T-helper 2 cell treated with Interferon-gamma antibody and Interleukin-4, amounts not matched to agents 100 ng/mL and 5 ng/mL, for 36 hours (primary cell): ENCODE data around the gene ROR1. TPM values are rescaled to one million over a fixed set of nuclear protein-coding genes. Genes with fewer than 3 reads are reported as not detected.

Source experiments
- intact Hi-C: fragments of 100-400 bp; cut with micrococcal nuclease; formaldehyde crosslinking; loops from one replicate; pipeline ENCODE4 v1.15.1; 2023
- total RNA-seq: library from RNA; stranded (reverse); gene quantifications from 2 replicates; pipeline ENCODE4 v1.2.3, GENCODE V29; 2022

ROR1 gene
- total RNA-seq, 1 donor from 2014 or later = not detected

DNA sequence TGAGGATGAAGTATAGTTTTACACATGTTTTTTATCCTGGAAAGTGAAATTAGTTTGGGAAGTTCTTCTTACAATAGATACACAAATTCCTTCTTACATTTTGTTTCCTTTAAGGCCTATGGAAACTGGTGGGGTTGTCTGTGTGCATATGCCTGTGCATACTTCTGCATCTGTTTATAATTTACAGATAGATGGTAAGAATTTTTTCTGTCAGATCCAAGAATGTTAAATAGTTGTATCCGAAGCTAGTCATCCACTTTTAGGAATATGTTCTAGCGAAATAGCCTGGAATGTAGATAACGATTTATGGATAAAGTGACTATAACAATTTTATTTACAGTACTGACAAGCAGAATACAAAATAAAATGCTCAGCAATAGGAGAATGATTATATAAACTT lies 194.1 kb downstream of the ROR1 start:
- intact Hi-C loops = no loop called here

DNA sequence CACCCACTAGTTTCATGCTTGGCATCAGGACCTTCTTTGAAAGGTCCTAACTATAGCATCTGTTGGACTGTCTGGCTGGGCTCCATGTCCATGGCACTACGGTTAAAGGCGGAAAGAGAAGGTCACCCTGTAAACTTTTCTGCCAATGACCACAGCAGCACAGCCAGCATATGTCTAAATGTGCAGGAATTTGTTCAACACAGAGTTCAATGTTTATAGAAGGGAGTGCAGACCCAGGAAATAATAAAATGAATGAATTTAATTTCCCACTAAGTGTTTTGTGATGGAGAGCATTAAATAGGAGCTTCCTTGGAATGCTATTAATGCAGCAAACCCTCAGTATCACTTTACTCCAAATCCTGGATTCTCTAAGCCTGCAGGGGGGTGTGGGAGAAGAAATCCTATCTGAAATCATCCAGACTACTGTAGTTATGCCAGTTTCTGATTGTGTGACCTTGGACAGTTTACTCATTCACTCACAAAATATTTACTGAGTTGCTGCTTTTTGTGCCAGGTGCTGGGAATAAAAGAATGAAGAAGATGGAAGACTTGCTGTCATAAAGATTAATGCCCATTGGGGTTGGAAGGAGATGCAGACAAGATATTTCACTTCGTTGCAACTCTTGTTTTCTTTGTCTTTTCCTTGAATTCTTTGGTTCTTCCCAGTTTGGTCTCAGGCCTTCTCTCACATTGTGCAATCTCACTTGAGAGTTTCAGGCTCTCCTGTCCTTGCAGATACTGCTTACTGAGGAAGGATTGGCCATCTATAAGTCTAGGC lies 195.0 kb downstream of the ROR1 start:
- intact Hi-C loops = no loop called here

DNA sequence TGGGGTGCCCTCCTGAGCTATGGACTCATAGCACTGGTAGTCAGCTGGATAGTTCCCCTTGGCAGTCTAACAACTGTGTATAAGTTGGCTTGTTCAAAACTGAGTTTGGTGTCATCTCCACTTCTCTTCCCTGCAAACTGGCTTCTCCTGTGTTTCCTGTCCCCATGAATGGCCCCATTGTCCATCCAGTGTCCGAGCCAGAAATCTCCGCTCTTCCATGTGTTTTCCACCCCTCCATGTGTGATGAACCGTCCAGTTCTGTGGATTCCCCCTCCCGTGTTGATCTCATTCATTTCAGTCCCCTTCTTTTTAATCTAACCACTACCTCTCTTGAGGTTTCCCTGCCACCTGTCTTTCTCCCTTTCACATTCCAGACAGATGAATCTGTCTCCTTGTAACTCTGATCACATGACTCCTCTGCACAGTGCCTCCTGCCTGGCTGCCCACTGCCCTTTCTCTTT lies 195.7 kb downstream of the ROR1 start:
- intact Hi-C loops = no loop called here

DNA sequence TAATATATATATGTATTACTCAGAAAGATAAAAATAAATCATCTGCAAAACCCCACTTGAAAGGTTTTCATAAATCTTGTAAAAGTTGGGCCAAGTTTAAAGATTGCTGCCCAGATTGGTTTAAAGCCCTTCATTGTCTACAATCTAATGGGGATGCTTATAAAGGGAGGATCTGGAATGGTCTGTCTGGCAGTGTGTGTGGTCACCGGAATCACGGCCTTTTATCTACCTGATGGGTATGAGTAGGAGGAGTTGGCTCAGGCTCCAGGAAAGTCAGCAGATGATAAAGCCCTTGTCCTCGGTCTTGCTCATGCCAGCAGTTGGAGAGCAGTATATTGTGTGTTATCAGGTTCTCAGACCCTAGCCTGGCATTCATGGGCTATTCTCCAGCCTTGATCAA lies 197.7 kb downstream of the ROR1 start:
- intact Hi-C loops = no loop called here

DNA sequence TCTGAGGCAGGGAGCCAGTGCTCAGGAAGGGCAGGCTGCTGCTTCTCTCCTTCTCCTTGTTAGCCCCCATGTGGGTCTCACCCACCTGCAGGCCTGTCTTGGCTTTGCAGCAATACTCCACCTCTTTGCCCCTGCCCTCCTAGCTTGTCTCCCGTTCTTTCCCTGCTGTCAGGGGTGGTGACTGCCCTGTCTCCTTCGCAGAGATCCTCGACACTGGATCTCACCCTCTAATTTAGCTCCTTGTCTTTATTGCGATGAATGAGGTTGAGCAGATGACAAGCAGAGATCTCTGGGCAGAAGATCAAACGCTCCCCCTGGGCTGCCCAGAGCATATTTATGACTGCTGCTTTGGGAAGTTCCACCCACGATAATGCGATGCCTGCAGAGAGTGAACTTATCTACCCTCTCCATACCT lies 199.2 kb downstream of the ROR1 start:
- intact Hi-C loops = no loop called here

DNA sequence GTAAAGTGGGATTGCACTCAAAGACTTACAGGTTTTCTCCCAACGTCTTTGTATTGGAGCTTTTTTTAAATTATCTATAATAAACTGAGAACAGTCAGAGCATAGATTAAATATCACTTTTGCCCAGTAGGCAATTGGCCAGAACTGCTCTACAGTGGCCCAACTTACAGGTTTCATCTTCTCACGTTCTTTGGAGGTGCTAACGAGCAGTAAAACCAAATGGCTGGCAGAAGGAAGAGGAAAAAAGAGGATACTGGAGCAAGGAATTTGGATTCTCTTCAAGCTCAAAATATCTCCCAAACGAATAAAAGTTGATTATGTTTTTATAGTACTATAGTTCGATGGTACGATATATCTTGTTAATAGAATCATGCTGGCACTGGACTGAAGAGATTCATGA lies 201.1 kb downstream of the ROR1 start:
- intact Hi-C loops = no loop called here

DNA sequence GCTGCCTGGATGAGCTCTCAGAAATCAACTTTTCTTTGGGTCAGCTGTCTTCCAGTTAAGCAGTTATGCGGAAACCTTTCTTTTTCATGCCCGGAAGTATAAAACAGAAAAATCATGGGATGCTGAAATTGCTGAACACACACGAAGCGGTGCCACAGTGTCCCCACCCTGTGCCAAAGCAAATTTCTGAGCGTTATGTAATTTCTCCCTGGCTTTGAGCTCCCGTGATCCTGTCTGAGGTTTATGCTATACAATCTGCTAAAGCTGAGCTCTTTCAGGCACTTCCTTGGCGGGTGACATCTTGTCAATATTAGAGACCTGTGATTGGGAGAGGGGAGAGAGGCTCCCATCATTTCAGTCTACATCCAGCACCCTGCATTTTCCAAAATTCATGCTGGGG lies 201.7 kb downstream of the ROR1 start:
- intact Hi-C loops = no loop called here

DNA sequence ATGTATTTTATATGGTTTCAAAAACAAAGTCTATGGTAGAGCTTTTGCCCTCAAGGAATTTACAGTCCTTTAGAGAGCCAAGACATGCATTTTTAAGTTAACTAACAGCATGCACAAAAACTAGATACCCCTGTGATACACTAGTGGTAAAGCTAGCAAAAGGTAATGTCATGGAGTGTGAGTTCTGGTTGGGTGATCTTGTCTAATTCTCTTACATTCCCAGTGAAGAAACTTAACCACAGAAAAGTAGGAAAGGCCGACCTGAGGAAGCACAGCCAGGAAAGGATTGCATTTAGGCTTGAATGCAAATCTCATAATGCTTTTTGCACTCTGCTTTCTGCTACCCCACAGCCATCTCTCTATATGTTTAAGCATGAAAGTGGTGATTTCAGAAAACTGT lies 202.2 kb downstream of the ROR1 start:
- intact Hi-C loops = no loop called here

DNA sequence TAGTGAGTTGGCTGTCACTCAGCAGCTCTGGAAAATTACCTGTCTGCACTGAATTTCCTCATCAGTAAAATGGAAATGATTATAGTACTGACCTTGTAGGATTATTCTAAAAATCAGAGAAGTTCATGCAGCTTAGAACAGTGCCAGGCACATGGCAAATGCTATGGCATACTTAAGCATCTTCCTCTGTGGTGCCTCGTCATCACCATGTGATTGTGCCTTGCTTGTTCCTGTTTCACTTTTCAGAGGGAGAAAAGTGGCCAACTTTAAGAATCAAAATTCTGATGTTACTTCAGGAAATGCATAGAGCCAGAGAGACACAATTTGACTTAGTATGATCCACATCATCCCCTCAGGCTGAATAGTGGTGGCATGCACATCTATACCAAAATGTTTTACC lies 203.6 kb downstream of the ROR1 start:
- intact Hi-C loops = no loop called here

DNA sequence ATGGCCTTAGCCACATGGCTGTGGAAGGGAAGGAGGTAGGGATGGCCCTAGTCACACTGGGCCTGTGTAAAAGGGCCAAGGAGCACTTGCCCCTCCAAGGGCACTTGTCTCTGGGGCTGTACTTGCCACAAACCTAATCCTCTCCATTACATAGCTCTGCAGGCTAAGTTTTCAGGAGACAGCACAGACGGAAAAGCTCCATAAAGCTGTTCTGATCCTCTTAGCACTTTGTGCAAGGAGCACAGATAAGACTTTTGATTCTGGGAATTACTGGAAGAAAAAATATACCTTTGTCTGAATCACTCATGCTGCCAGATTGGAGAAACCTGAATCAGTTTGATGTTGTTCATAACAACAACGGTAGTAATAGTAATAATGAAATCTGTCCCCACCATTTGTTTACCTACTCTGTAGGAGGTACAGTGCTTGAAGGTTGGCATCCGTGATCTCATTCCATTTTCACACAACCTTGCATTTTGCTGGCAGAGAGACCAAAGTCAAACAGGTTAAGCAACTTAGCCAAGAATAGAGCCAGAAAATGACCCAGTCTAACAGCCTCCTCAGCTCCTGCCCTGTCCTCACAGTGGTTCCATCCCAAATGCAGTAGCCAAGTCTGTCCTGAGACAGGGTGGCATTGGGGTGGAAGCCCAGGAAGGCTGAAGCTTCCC lies 207.1 kb downstream of the ROR1 start:
- intact Hi-C loops = no loop called here

DNA sequence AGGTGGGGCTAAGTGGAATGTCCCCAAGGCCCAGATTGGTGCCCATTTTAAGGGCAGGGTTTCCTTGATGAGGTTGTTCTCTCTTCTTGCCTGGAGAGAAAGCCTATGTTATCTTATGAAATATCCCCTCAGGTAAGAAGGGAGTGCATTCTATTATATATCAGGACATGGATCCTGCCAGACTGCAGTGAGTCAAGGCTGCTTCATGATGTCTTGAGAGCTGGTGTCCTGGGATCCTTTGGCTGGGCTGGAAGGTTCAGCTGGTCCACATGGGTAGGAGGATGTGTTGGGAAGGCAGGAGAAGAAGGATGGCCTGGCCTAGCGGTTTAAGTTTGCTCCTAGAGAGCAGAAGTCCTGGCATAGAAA lies 207.6 kb downstream of the ROR1 start:
- intact Hi-C loops = no loop called here

DNA sequence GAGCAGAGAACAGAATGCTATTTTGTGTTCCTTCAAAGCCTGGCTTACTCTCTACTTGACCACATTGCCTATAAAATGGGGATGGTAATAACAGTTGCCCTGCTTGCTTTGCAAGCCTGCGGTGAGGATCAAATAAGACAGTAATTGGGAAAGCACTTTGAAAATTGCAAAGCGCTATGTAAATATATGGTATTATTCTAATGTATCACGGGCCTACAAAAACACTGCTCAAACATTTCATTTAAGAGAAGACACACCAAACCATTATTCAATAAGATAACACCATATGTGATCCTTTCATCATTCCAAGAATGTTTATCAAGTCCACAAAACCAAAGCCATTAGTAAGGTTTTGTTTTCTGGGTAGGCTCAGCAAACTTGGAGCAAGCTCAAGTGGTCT lies 208.4 kb downstream of the ROR1 start:
- intact Hi-C loops = no loop called here

DNA sequence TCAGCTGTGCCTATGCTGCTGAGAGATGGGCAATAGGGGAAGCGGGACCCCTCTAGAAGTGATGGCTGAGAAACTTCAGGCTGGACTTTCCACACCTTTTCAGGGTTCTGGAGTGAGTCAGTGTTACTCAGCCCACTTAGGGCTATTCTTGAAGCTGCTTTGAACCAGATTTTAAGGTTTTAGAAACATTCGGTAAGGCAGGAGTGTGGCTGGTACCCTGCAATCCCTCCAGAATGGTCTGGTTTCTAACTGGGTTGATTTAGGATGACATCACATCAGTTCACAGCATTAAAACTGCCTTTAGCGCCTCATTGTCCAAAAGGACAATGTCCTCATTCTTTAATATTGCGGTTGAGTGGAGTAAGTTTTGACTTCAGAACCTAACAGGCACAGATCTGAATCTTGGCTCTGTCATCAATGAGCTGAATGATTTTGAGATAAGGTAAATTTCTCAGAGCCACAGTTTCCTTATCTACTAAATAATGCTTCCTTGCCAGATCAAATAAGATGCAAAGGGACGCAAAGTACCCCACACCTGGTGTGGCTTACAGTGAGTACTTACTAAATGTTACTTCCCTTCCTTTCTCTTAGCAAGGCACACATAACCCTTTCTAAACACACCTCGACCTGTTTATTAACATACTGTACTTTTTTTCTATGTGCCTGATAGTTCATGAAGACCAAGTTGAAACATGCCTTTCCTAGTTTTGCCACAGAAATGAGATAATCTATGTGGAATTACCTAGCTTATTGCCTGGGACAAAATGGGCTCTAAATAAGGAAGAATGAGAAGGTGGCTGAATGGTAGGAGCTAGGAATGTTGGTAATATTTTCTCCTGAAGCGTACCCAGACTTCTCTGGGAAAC lies 209.8 kb downstream of the ROR1 start:
- intact Hi-C loops = no loop called here

DNA sequence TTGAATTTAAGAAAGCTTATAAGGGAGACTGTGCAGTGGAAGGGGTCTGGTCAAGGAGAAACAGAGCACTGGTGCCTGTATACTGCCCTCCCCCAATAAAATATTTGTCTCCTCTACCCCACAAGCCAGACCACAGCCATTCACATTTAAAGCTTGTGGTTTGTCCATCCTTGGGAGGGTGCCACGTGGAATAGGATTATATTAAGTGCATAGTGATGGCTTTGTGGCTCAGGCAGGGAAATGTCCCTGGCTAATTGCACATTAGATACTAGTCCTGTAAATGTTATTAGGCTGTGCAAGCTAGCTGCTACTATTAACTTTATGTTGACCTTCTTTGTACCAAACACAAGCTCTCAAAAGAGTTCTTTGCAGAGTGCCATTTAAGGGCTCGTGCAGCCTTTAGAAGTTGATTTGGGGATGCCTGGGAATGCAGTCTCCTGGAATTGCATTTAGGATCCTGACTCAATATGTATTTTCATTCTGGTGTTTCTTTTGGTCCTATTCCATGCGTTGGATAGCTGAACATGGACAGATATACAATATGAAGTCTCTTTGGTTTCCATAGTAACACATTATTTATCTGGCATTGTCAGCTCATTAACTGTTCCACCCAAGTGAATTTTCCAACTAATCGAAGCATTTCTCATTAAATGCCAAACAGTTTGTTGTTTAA lies 210.6 kb downstream of the ROR1 start:
- intact Hi-C loops = no loop called here

DNA sequence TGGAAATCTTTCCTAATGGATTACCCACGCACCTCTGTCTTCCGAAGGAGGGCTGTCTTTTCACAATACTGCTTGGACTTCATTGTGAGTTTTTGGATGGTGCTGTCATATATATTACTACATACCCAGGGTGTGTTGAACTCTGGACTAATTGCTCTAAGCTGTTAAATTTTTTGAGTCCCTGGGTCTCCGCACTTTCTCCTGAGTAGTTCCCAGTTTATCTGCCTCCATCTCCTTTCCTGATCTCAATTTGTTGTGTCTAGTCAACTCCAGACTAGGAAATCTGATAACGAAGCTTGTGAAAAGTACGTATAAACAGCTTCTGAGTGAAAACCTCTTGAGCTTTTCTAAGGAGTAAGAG lies 211.1 kb downstream of the ROR1 start:
- intact Hi-C loops = no loop called here

DNA sequence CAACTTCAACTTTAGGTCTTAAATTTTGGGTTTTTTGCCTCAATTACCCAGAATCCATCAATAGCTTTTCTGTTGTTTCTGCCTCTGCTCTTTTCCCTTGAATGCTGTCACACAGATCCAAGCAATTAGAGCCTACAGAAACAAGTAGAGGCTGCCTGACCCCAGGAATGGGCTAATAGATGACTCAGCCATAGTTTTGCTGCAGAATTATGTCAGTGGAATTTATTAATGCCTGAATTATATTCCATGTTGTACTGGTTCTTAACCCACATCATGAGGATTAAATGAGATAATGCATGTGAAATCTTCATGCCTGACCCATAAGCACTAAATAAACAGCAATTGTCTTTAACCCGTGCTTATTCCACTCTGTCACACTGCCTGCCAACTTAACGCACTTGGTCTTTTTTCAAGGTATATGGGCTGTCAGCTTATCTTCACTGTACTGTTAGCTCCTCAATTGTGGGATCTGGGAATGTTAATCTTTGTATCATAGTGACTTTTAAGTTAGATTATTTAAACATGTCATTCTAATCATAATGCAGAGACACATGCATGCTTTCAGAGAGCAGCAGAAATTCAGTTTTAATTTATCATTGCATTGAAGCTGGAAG lies 213.3 kb downstream of the ROR1 start:
- intact Hi-C loops = no loop called here

DNA sequence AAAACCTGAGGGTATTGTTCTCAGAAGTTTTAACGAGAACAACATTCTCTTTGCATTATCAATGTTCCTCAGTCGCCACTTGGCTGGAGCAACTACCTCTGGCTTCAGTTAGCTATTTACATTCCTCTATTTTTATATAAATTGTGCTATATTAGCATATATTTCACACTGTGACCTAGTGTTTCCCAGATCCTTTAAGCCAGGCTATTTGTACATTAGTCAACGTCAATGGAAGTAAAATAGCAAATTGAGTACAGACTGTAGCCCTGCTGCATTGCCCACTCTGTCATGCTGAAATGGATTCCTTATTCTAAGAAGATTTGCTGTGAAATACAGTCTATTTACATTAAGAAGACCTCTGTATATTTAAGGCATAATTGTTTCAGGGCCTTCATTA lies 213.8 kb downstream of the ROR1 start:
- intact Hi-C loops = no loop called here

DNA sequence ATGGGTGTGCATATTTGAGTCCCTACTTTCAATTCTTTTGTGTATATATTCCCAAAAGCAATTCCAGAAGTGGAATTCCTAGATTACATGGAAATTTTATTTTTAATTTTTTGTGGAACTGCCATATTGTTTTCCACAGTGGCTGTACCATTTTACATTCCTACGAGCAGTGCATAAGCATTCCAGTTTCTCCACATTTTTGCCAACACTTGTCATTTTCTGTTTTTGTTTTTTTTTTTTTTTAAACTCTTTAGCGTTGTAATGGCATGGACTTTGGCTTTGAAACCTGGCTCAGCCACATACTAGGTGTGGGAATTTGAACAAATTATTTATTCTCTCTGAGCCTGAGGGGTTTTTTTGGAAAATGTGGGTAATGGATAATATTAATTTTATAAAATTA lies 215.1 kb downstream of the ROR1 start:
- intact Hi-C loops = no loop called here

DNA sequence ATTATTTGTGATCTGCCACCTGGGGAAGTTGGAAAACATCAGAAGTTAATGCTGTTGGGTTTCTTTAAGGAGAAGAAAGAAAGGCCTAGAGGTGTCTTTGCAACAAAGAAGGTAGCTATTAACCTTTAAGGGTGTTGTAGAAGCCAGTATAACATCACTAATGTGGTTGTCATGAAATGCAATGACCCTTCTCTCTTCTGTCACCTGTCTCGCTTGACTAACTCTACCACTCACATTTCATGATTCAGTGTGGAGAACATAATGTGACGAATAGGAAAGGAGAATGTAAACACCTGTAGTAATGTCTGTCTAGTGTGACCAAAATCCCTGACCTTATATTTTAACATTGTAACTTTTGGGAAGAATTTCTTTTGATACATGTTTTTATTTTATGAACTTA lies 217.9 kb downstream of the ROR1 start:
- intact Hi-C loops = no loop called here

DNA sequence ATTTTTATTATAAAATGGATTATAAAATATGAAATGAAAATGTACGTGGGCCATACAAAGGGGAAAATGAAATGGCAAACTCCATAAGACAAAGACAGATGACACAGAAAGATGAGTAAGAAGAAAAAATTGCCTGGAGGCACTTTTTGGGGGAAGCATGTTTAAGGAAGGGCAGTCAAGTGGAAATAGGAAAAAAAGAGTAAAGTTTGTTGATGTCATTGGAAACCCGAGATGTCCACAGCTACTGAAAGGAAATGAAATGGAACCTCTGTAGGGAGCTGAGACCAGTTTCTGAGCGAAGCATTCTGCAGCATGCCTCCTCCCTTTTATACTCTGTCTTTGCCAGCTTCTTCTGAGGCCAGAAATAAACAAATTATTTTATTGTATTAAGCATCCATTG lies 226.2 kb downstream of the ROR1 start:
- intact Hi-C loops = no loop called here

DNA sequence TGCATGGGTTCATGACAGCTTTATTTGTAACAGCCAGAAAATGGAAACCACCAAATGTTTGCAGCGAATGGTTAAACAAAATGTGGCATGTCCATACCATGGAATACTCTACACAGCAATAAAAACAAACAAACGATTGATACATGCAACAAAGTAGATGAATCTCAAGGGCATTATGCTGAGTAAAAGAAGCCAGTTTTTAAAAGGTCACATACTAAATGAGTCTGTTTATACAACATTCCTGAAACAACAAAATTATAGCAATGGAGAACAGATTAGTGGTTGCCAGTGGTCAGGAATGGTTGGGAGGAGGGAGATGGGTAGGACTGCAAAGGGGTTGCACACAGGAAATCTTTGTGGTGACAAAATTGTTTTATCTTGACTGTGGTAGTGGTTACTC lies 227.2 kb downstream of the ROR1 start:
- intact Hi-C loops = no loop called here
